Stimulated activated effector memory CD8-positive, alpha-beta T cell treated with anti-CD3 and anti-CD28 coated beads, Interleukin-12 subunit alpha, Interleukin-12 subunit beta, amount 100 ng/mL, for 72 hours (primary cell): ENCODE measurements around the gene PIK3C2G.

Experiments used
- ATAC-seq: fragments of 150-1000 bp; cut with Tn5 transposase; 2 replicates; pipeline ENCODE4 v1.10.0; 2021
- DNase-seq, 2 donors: peaks; one replicate each; pipeline ENCODE4 v3.0.0; 2021 to 2022; ENCODE audit warnings: low spot score in 2 of 2
- H3K27ac Mint-ChIP-seq: one replicate; pipeline ENCODE4 v1.8.0; 2022; ENCODE audit warnings: mild to moderate bottlenecking, mixed read lengths
- H3K36me3 Mint-ChIP-seq: one replicate; pipeline ENCODE4 v1.8.0; 2022; ENCODE audit warnings: mild to moderate bottlenecking, mixed read lengths
- H3K4me1 Mint-ChIP-seq: one replicate; pipeline ENCODE4 v1.8.0; 2022; ENCODE audit warnings: mixed read lengths
- H3K4me3 Mint-ChIP-seq: one replicate; pipeline ENCODE4 v1.8.0; 2022; ENCODE audit warnings: mild to moderate bottlenecking, mixed read lengths
- H3K9me3 Mint-ChIP-seq: one replicate; pipeline ENCODE4 v1.8.0; 2022; ENCODE audit warnings: mixed read lengths

The PIK3C2G gene

GRCh38 chr12:18394742-18395141 lies 133.4 kb downstream of the PIK3C2G start:
- no peak for ATAC-seq
- no peaks in the 10 kb centered on the region for H3K4me1 Mint-ChIP-seq
- peaks cover 10% of the 10 kb centered on the region for H3K9me3 Mint-ChIP-seq
- H3K27ac Mint-ChIP-seq, result no peak overlapping the region
- no peak overlapping the region for H3K4me3 Mint-ChIP-seq
- DNase-seq, result no peak
- H3K36me3 Mint-ChIP-seq, result no peaks in the 10 kb centered on the region

GRCh38 chr12:18400186-18400585 lies 138.9 kb downstream of the PIK3C2G start:
- DNase-seq, result no peak
- no peaks in the 10 kb centered on the region for H3K4me1 Mint-ChIP-seq
- no peak overlapping the region for H3K4me3 Mint-ChIP-seq

DNA sequence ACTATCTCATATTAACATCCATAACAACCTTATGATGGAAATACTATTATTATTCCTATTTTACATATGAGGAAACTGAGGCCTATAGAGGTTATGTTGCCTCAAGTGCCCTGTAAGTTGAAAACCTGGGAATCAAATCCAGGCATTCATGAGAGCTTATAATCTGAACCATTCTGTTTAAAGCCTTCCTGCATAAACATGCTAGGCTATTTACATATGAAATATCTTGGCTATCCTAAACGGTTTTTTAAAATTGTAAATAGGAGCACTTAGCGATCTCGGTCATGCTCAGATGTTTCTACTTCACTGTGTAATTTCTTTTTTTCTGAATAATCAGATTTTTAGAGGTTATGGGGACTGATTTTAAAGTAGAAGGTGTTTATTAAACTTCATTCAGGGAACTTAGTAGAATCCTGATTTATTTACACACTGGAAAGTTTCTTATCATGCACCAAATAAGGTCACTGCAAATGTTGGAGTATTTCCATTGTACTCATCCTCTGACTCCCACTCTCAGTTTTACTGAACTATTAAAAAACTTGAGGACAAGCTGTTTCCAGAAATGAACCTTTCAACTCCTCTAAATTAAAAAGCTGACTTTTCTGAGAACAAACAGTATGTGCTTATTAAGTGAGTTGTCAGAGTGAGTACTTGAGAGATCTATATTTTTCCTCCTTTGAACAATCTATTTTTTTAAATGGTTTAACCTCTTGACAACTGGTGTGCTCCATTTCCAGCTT lies 141.7 kb downstream of the PIK3C2G start:
- Mint-ChIP-seq H3K36me3 (no peaks in the 10 kb centered on the region), H3K4me1 (no peaks in the 10 kb centered on the region), H3K27ac (no peak overlapping the region), H3K4me3 (no peak overlapping the region), H3K9me3 (peaks cover 18% of the 10 kb centered on the region)
- DNase-seq (no peak), ATAC-seq (no peak)

More at GRCh38 chr12:18400186-18400585, 138.9 kb downstream of the PIK3C2G start:
- no peak overlapping the region for H3K27ac Mint-ChIP-seq
- H3K36me3 Mint-ChIP-seq, result no peaks in the 10 kb centered on the region
- H3K9me3 Mint-ChIP-seq, result peaks cover 13% of the 10 kb centered on the region
- no peak for ATAC-seq

GRCh38 chr12:18411453-18411852 lies 150.1 kb downstream of the PIK3C2G start:
- Mint-ChIP-seq H3K9me3 (peaks cover 13% of the 10 kb centered on the region), H3K4me3 (no peak overlapping the region), H3K36me3 (no peaks in the 10 kb centered on the region), H3K4me1 (no peaks in the 10 kb centered on the region), H3K27ac (no peak overlapping the region)
- no peak for DNase-seq
- no peak for ATAC-seq

GRCh38 chr12:18414671-18415070 lies 153.4 kb downstream of the PIK3C2G start:
- no peak overlapping the region for H3K27ac Mint-ChIP-seq
- no peak for ATAC-seq
- H3K4me3 Mint-ChIP-seq, result no peak overlapping the region
- no peak for DNase-seq
- no peaks in the 10 kb centered on the region for H3K4me1 Mint-ChIP-seq
- no peaks in the 10 kb centered on the region for H3K36me3 Mint-ChIP-seq
- peaks cover 8% of the 10 kb centered on the region for H3K9me3 Mint-ChIP-seq

DNA sequence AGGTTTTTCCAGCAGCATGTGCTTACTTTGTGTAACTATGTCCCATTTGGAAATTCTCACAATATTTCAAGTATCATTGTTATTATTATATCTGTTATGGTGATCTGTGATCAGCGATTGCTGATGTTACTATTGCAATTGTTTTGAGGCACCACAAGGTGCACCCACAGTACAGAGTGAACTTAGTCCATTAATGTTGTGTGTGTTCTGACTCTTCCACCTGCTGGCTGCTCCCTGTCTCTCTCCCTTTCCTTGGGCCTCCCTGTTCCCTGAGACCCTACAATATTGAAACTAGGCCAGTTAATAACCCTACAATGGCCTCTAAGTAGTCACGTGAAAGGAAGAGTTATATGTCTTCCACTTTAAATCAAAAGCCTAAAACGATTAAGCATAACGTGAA lies 153.9 kb downstream of the PIK3C2G start:
- no peaks in the 10 kb centered on the region for H3K36me3 Mint-ChIP-seq
- no peak overlapping the region for H3K4me3 Mint-ChIP-seq
- DNase-seq, result no peak
- ATAC-seq, result no peak
- no peak overlapping the region for H3K27ac Mint-ChIP-seq
- peaks cover 7% of the 10 kb centered on the region for H3K9me3 Mint-ChIP-seq
- H3K4me1 Mint-ChIP-seq, result no peaks in the 10 kb centered on the region

DNA sequence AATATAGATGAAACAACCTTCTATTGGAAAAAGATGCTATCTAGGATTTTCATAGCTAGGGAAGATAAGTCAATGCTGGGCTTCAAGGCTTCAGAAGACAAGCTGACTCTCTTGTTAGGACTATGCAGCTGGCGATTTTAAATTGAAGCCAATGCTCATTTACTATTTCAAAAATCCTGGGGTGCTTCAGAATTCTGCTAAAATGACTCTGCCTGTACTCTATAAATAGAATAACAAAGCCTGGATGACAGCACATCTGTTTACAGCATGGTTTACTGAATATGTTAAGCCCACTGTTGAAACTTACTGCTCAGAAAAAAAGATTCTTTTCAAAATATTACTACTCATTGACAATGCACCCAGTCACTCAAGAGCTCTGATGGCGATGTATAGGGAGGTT lies 155.1 kb downstream of the PIK3C2G start:
- ATAC-seq, result no peak
- H3K27ac Mint-ChIP-seq, result no peak overlapping the region
- DNase-seq, result no peak
- H3K4me1 Mint-ChIP-seq, result no peaks in the 10 kb centered on the region
- peaks cover 7% of the 10 kb centered on the region for H3K9me3 Mint-ChIP-seq
- no peak overlapping the region for H3K4me3 Mint-ChIP-seq
- H3K36me3 Mint-ChIP-seq, result no peaks in the 10 kb centered on the region

DNA sequence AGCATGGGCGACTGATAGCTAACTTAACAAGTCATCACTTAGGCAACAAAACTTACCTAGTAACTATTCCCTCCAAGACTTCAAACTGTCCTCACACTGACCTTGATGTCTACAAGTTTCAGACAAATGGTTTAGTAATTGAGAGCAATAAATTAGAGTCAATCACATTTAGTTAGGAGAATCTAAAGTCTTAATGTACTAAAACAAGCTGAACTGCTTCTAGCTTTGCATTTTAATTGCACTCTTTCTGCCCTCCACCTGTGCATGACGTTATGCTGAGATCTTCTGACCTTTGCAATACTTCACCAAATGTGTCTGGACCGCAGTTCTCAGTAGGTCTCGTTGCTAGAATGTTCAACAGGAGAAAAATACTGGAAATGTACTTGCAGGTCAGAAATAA lies 158.0 kb downstream of the PIK3C2G start:
- ATAC-seq, result no peak
- H3K27ac Mint-ChIP-seq, result no peak overlapping the region

GRCh38 chr12:18421867-18422266 lies 160.5 kb downstream of the PIK3C2G start:
- Mint-ChIP-seq H3K4me1 (no peaks in the 10 kb centered on the region), H3K36me3 (no peaks in the 10 kb centered on the region), H3K27ac (no peak overlapping the region), H3K9me3 (peaks cover 7% of the 10 kb centered on the region), H3K4me3 (no peak overlapping the region)
- ATAC-seq (no peak), DNase-seq (no peak)

More for the DNA sequence above, 158.0 kb downstream of the PIK3C2G start:
- no peak for DNase-seq
- no peaks in the 10 kb centered on the region for H3K36me3 Mint-ChIP-seq
- H3K9me3 Mint-ChIP-seq, result peaks cover 10% of the 10 kb centered on the region
- H3K4me3 Mint-ChIP-seq, result no peak overlapping the region
- H3K4me1 Mint-ChIP-seq, result no peaks in the 10 kb centered on the region

DNA sequence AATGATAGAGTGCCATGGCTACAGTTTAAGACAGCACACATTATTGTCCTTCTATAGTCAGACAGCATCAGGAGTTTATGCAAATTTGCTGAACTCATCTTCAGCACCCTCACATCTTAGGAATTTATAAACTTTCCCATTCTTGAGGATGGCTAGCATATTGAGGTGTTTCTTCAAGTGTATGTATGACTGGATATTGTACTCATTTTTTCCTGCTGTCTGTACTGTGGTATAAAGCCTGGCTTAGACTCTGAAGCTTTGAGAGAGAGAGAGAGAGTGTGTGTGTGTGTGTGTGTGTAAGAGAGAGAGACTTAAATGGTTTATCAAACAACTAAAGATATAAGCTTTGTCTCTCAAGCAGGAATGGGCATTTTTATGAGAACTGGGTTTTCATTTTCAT lies 161.6 kb downstream of the PIK3C2G start:
- Mint-ChIP-seq H3K27ac (no peak overlapping the region), H3K4me3 (no peak overlapping the region), H3K36me3 (no peaks in the 10 kb centered on the region), H3K9me3 (peaks cover 7% of the 10 kb centered on the region), H3K4me1 (no peaks in the 10 kb centered on the region)
- no peak for ATAC-seq
- DNase-seq, result no peak

DNA sequence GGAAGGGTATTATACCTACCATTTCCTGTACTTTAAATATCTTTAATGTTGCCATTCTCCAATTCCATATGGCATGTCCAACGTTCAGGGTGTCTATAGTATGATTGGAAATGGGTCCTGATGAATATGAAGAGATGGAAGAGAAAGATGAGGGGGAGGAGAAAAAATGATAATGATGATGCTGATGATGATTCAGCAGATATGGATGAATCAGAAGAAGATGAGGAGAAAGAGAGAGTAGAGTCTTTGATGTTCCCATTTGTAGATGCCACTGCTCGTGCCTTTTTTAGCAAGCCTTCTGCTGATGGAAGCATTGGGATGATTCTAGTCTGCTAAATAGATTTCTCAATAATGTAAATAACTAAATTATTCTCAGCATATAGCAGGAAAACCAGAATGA lies 163.5 kb downstream of the PIK3C2G start:
- DNase-seq (no peak), ATAC-seq (no peak)
- Mint-ChIP-seq H3K4me3 (no peak overlapping the region), H3K9me3 (peaks cover 8% of the 10 kb centered on the region), H3K36me3 (no peaks in the 10 kb centered on the region), H3K4me1 (no peaks in the 10 kb centered on the region), H3K27ac (no peak overlapping the region)

DNA sequence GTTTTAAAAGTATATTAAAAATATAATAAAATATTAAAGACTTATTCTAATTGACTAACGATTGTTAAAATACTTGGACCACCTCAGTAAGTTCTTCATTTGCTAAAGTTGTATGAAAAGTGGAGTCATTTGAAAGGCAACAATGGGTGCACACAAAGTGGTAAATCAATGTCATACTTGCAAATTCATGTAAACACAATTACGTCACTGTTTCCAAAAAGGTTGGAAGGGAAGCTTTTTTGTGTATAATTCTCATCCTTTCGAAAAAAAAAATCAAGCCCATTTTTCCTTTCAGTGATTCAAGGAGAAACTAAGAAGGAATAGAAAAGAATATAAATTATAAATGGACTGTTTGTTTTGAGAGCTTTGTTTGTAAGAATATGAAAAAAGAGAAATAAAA lies 166.2 kb downstream of the PIK3C2G start:
- H3K4me1 Mint-ChIP-seq, result no peaks in the 10 kb centered on the region
- ATAC-seq (no peak), DNase-seq (no peak)
- H3K36me3 Mint-ChIP-seq, result no peaks in the 10 kb centered on the region
- no peak overlapping the region for H3K27ac Mint-ChIP-seq
- no peak overlapping the region for H3K4me3 Mint-ChIP-seq
- H3K9me3 Mint-ChIP-seq, result peaks cover 10% of the 10 kb centered on the region

DNA sequence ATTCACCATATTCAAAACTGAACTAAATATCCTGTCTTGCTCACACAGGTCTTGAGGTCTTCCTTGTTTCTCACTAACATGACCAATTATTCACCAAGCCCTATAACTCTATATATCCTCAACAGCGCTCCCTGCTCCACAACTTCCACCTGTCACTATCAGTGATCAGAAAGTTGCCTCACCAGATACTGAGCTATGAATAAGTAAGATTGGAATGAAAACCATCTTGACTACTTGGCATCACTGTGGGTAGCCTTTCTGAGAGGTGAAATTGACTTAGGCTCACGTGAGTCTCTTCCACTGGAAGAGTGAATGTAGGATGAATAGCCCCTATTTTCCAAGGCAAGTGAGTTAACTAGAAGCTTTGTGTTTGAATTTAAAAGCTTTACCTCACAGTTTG lies 167.1 kb downstream of the PIK3C2G start:
- Mint-ChIP-seq H3K4me3 (no peak overlapping the region), H3K27ac (no peak overlapping the region), H3K4me1 (no peaks in the 10 kb centered on the region), H3K36me3 (no peaks in the 10 kb centered on the region), H3K9me3 (peaks cover 7% of the 10 kb centered on the region)
- DNase-seq, result no peak
- ATAC-seq, result no peak

DNA sequence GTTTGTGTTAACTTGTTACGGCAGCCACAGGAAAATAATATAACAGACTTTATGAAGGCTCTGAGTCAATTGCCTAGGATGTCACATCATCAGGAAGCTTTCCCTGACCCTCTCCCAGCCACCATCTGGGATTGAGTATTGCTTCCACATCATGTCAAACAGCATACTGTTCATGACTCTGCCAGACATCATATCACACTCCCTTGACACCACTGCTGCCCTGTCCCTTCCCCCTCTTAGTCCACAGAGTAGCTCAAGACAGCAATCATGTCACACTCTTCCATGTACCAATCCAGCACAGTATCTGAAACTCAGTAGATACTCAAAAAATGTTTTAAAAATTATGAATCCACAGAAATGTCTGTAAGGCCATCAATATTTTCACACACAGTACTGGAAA lies 168.0 kb downstream of the PIK3C2G start:
- no peak overlapping the region for H3K4me3 Mint-ChIP-seq
- peaks cover 7% of the 10 kb centered on the region for H3K9me3 Mint-ChIP-seq
- ATAC-seq, result no peak
- H3K4me1 Mint-ChIP-seq, result no peaks in the 10 kb centered on the region
- H3K27ac Mint-ChIP-seq, result no peak overlapping the region
- no peak for DNase-seq
- H3K36me3 Mint-ChIP-seq, result no peaks in the 10 kb centered on the region

DNA sequence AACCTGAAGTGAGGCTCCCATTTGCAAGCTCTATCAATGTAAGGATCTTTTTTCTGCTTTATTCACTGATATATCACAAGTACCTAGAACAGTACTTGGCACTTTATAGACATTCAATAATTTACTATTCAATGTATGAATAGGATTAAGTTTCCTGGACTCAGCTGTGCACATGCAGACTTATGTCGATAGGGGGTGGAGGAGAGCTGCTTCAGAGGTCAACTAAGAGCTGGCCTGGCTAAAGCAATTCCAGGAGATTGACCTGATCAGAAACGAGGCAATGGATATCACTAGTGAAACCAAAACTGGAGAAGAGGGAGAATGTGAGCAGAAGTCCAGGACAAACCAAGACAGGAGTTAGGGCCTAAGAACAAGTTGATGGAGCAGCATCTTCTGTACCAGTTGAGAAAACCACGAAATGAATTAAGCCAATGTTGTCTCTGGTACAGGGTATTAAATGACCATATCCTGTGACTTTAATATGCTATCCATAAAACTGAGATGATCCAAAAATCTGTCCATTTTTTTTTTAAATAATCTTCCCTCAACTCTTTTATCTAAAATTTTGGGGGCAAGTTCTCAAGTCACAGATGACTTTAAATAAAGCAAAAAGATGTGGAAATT lies 169.2 kb downstream of the PIK3C2G start:
- DNase-seq, result no peak
- no peaks in the 10 kb centered on the region for H3K36me3 Mint-ChIP-seq

DNA sequence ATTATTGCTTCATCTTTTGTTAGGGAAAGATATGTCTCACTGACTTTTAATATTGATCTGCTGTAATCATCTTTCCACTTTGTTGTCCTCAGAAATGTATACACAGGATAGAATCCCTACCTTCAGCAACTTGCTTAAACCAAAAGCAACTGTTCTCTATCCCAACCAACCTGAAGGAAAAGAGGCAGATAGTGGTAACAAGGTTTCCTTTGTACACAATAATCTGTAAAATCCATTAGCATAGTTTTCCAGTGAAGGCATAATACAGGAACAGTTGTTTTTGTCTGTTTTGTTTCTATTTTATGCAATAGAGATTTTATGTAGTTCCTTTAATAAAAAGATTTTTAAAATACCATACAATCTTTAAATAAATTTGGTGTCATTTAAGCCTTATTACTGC lies 170.5 kb downstream of the PIK3C2G start:
- no peak for ATAC-seq

More for the DNA sequence above, 169.2 kb downstream of the PIK3C2G start:
- peaks cover 5% of the 10 kb centered on the region for H3K9me3 Mint-ChIP-seq
- H3K4me3 Mint-ChIP-seq, result no peak overlapping the region
- ATAC-seq, result no peak
- H3K27ac Mint-ChIP-seq, result no peak overlapping the region
- H3K4me1 Mint-ChIP-seq, result no peaks in the 10 kb centered on the region

More for the DNA sequence above, 170.5 kb downstream of the PIK3C2G start:
- no peak for DNase-seq
- Mint-ChIP-seq H3K9me3 (peaks cover 5% of the 10 kb centered on the region), H3K4me1 (no peaks in the 10 kb centered on the region), H3K36me3 (no peaks in the 10 kb centered on the region), H3K4me3 (no peak overlapping the region), H3K27ac (no peak overlapping the region)
